K562 (cell line): ENCODE results near the gene GABRP. TPM values are rescaled to one million over a fixed set of nuclear protein-coding genes. Genes with fewer than 3 reads are reported as not detected.

Source experiments
- ATAC-seq: fragments of 200-7000 bp; cut with Tn5 transposase; 3 replicates; pipeline ENCODE4 v1.9.1; 2020; ENCODE audit warnings: moderate library complexity
- BruUV-seq: library from RNA; stranded (reverse); fragments of 400-500 nt; replicated peaks from 2 replicates; lab custom pipeline; 2021; lab: Mats Ljungman, UMichigan
- CTCF ChIA-PET: fragments of 300-600 bp; formaldehyde crosslinking; extraction: SDS; loops from one replicate; lab custom pipeline; 2021; ENCODE audit warnings: low intra/inter-chr PET ratio; lab: Yijun Ruan, JAX
- POLR2A ChIA-PET: fragments of 300-600, 350-650 bp; sonication (Branson Sonifier 250); formaldehyde crosslinking; extraction: SDS; loops from one replicate; lab custom pipeline; 2021; ENCODE audit warnings: antibody characterized with exemption, inconsistent platforms; lab: Yijun Ruan, JAX
- DNase-seq, 4 experiments: peaks; one replicate each; pipeline versions ENCODE4 v3.0.0 to v3.0.0-alpha.2; 2011 to 2018; ENCODE audit warnings: low spot score in 3 of 4, mixed read lengths in 3 of 4; ENCODE audit errors: extremely low read depth in 1 of 4
- FAIRE-seq: peaks from 2 replicates; lab custom pipeline; 2011; peaks lifted over from hg19 to GRCh38; lab: Jason Lieb, UNC
- H2AFZ ChIP-seq: 2 replicates; pipeline ENCODE4 v1.6.0; 2011; ENCODE audit warnings: low read depth, low read length, control low read depth, inconsistent platforms
- H3K27ac ChIP-seq: fragments of 200-600 bp; 3 replicates; pipeline ENCODE4 v1.8.0; 2011; ENCODE audit warnings: low read depth, mild to moderate bottlenecking, control low read depth, inconsistent platforms, low read length, moderate library complexity, mixed read lengths; ENCODE audit errors: extremely low read depth
- H3K27me3 ChIP-seq, 2 experiments: fragments of 300-600 bp in 1 of 2; 2 replicates in 1 of 2; 3 replicates in 1 of 2; pipeline versions ENCODE4 v1.6.0 to v1.8.0; 2011; ENCODE audit warnings: inconsistent platforms in 2 of 2, low read length in 2 of 2, mild to moderate bottlenecking in 1 of 2, mixed read lengths in 1 of 2, moderate library complexity in 1 of 2; ENCODE audit not compliant: control insufficient read depth in 2 of 2, insufficient read depth in 2 of 2
- H3K36me3 ChIP-seq: fragments of 300-600 bp; 3 replicates; pipeline ENCODE4 v1.8.0; 2011; ENCODE audit warnings: mild to moderate bottlenecking, low read length, inconsistent platforms; ENCODE audit not compliant: control insufficient read depth, insufficient read depth
- H3K4me1 ChIP-seq, 2 experiments: fragments of 200-600 bp in 1 of 2; replicated peaks in 1 of 2; 2 replicates in 1 of 2; 3 replicates in 1 of 2; pipeline versions ENCODE4 v1.5.1 to v1.8.0; 2011; ENCODE audit warnings: inconsistent platforms in 2 of 2, low read length in 2 of 2, mild to moderate bottlenecking in 1 of 2, mixed read lengths in 1 of 2, moderate library complexity in 1 of 2; ENCODE audit not compliant: control insufficient read depth in 2 of 2, insufficient read depth in 2 of 2
- H3K4me2 ChIP-seq: 2 replicates; pipeline ENCODE4 v1.6.1; 2011; ENCODE audit warnings: low read length, control low read depth, inconsistent platforms, mixed read lengths; ENCODE audit not compliant: insufficient read depth
- H3K4me3 ChIP-seq: fragments of 200-600 bp; sonication (generic), shearing (Covaris generic); 2 replicates; pipeline ENCODE4 v1.5.1; 2016; ENCODE audit warnings: control low read depth, inconsistent platforms
- H3K79me2 ChIP-seq: fragments of 200-600 bp; 3 replicates; pipeline ENCODE4 v1.8.0; 2011; ENCODE audit warnings: low read length, inconsistent platforms; ENCODE audit not compliant: control insufficient read depth, insufficient read depth
- H3K9ac ChIP-seq, 2 experiments: 2 replicates each; pipeline versions ENCODE4 v1.6.0 to v1.6.1; 2011; ENCODE audit warnings: low read depth in 2 of 2, low read length in 2 of 2, control low read depth in 1 of 2, inconsistent platforms in 1 of 2, mild to moderate bottlenecking in 1 of 2, mixed read lengths in 1 of 2; ENCODE audit not compliant: insufficient read depth in 1 of 2
- H3K9me1 ChIP-seq: one replicate; pipeline ENCODE4 v1.6.0; 2011; ENCODE audit warnings: inconsistent platforms, mild to moderate bottlenecking, low read length, moderate library complexity; ENCODE audit not compliant: control insufficient read depth, insufficient read depth
- H3K9me3 ChIP-seq: replicated peaks from 2 replicates; pipeline ENCODE4 v1.5.1; 2011; ENCODE audit warnings: low read depth, low read length, inconsistent platforms; ENCODE audit not compliant: control insufficient read depth, insufficient read depth
- H4K20me1 ChIP-seq: replicated peaks from 2 replicates; pipeline ENCODE4 v1.6.1; 2011; ENCODE audit warnings: low read length, inconsistent platforms, mixed read lengths; ENCODE audit not compliant: control insufficient read depth, insufficient read depth
- ARID2 ChIP-seq: fragments of 450-650 bp; IDR thresholded peaks from 2 replicates; pipeline ENCODE4 v1.6.1; 2017; ENCODE audit warnings: antibody characterized with exemption, mild to moderate bottlenecking
- SP1 ChIP-seq: sonication (generic); formaldehyde crosslinking; IDR thresholded peaks from 2 replicates; pipeline ENCODE4 v1.8.1; 2022; ENCODE audit warnings: mild to moderate bottlenecking, missing genetic modification reagents
- TEAD1 ChIP-seq, 2 experiments: fragments of 450-650 bp in 1 of 2; sonication (generic) in 1 of 2; formaldehyde crosslinking; IDR thresholded peaks; 2 replicates each; pipeline versions ENCODE4 v1.4.0 to v1.8.0; 2020 to 2022; ENCODE audit warnings: mild to moderate bottlenecking in 2 of 2, missing genetic modification reagents in 1 of 2
- TGIF2 ChIP-seq: sonication (generic); formaldehyde crosslinking; IDR thresholded peaks from 2 replicates; pipeline ENCODE4 v1.8.1; 2022; ENCODE audit warnings: mild to moderate bottlenecking, missing genetic modification reagents, moderate library complexity
- TRIM28 ChIP-seq: fragments of 450-650 bp; IDR thresholded peaks from 2 replicates; pipeline ENCODE4 v1.6.1; 2017
- ZNF354B ChIP-seq: fragments of 250-450 bp; sonication (Bioruptor Pico); IDR thresholded peaks from 2 replicates; pipeline ENCODE4 v1.4.0; 2020
- ZSCAN32 ChIP-seq: fragments of 450-650 bp; formaldehyde crosslinking; IDR thresholded peaks from 2 replicates; pipeline ENCODE4 v1.4.0; 2020; ENCODE audit warnings: mild to moderate bottlenecking, moderate library complexity
- whole genome bisulfite sequencing: fragments of 100-300 bp; shearing (Covaris generic); methylation state at CpG from one replicate; pipeline ENCODE4 v1.1.6; 2016; ENCODE audit warnings: low coverage, mixed read lengths; ENCODE audit not compliant: insufficient coverage; ENCODE audit errors: missing lambda C conversion rate; 5-methylcytosine and 5-hydroxymethylcytosine counted together
- in situ Hi-C: fragments of 300-500 bp; cut with MboI; formaldehyde crosslinking; loops from 4 replicates; pipeline ENCODE4 v1.15.0; 2018; ENCODE audit warnings: inconsistent platforms, mixed read lengths
- intact Hi-C: fragments of 100-400 bp; cut with micrococcal nuclease; formaldehyde crosslinking; loops from 2 replicates; pipeline ENCODE4 v1.14.2; 2022
- polyA plus RNA-seq, 8 experiments: library from polyadenylated mRNA; depleted of rRNA in 4 of 8; stranded (reverse) in 5 of 8; unstranded in 3 of 8; fragments of >200 nt; fragmentation: Nextera tagmentation in 2 of 8; fragmentation: Illumina TruSeq in 1 of 8; extraction: Ambion mirVana in 2 of 8; extraction: Trizol in 1 of 8; gene quantifications; 2 replicates each; pipeline versions ENCODE4 v1.2.1 to v1.2.3, GENCODE V29; 2011 to 2014; ENCODE audit warnings: inconsistent platforms in 1 of 8, missing spikeins in 1 of 8
- total RNA-seq, 7 experiments: library from RNA; depleted of rRNA in 6 of 7; stranded (reverse); fragments of >200 nt in 6 of 7; fragmentation: Illumina TruSeq in 2 of 7; extraction: Trizol in 2 of 7; gene quantifications; 2 replicates each; pipeline versions ENCODE4 v1.2.1 to v1.2.3, GENCODE V29; 2011 to 2021; ENCODE audit warnings: low replicate concordance in 1 of 7
- TF ChIP-seq, protein P1 (sequence below), 2 experiments: fragments of 200-800 bp in 1 of 2; sonication (Bioruptor generic) in 1 of 2; sonication (generic) in 1 of 2; formaldehyde crosslinking in 1 of 2; IDR thresholded peaks in 1 of 2; conservative IDR thresholded peaks in 1 of 2; 2 replicates each; pipeline versions ENCODE4 v1.5.0 to v1.6.1; 2016 to 2020; ENCODE audit warnings: missing compliant biosample characterization in 1 of 2, missing genetic modification characterization in 1 of 2, missing genetic modification reagents in 1 of 2
- TF ChIP-seq, protein P2 (sequence below): fragments of 450-650 bp; IDR thresholded peaks from 2 replicates; pipeline ENCODE4 v1.6.1; 2016; ENCODE audit warnings: mild to moderate bottlenecking, moderate library complexity

Gene GABRP
- total and polyA plus RNA-seq, 9 of the 15 experiments (the other 6 are each of a cell fraction or from before 2014, with no cell fraction given), result not detected

DNA sequence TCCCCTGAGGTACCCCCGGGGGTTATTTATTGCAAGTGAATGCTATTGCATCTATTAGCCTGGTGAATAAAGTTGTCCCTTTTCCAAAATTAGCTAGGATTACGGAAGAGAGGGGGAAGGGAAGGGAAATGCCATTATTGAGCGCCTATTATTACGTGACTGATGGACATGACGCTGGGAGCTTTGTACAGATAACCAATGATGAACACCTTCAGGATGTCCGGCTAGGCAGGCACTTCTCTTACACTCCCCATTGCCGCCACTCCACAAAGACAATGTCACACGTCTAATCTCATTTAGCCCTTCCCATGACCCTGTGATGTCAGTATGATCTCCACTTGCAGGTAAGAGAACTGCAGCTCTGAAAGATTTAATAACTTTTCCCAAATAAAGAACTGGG lies 9.4 kb downstream of the GABRP start:
- TF ChIP-seq TRIM28 (no peak), ZSCAN32 (no peak), SP1 (CRISPR knock-in tag) (no peak), TEAD1 (CRISPR knock-in tag; IDR thresholded peaks at IDR 0.05) (no peak), TGIF2 (CRISPR knock-in tag) (no peak), ARID2 (no peak), ZNF354B (CRISPR knock-in tag) (no peak)
- TF ChIP-seq, protein P1, sequence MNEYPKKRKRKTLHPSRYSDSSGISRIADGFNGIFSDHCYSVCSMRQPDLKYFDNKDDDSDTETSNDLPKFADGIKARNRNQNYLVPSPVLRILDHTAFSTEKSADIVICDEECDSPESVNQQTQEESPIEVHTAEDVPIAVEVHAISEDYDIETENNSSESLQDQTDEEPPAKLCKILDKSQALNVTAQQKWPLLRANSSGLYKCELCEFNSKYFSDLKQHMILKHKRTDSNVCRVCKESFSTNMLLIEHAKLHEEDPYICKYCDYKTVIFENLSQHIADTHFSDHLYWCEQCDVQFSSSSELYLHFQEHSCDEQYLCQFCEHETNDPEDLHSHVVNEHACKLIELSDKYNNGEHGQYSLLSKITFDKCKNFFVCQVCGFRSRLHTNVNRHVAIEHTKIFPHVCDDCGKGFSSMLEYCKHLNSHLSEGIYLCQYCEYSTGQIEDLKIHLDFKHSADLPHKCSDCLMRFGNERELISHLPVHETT (CRISPR knock-in tag; conservative IDR thresholded peaks at IDR 0.05 in 1 of 2, IDR thresholded peaks at IDR 0.05 in 1 of 2), result no peak
- TF ChIP-seq, protein P2, sequence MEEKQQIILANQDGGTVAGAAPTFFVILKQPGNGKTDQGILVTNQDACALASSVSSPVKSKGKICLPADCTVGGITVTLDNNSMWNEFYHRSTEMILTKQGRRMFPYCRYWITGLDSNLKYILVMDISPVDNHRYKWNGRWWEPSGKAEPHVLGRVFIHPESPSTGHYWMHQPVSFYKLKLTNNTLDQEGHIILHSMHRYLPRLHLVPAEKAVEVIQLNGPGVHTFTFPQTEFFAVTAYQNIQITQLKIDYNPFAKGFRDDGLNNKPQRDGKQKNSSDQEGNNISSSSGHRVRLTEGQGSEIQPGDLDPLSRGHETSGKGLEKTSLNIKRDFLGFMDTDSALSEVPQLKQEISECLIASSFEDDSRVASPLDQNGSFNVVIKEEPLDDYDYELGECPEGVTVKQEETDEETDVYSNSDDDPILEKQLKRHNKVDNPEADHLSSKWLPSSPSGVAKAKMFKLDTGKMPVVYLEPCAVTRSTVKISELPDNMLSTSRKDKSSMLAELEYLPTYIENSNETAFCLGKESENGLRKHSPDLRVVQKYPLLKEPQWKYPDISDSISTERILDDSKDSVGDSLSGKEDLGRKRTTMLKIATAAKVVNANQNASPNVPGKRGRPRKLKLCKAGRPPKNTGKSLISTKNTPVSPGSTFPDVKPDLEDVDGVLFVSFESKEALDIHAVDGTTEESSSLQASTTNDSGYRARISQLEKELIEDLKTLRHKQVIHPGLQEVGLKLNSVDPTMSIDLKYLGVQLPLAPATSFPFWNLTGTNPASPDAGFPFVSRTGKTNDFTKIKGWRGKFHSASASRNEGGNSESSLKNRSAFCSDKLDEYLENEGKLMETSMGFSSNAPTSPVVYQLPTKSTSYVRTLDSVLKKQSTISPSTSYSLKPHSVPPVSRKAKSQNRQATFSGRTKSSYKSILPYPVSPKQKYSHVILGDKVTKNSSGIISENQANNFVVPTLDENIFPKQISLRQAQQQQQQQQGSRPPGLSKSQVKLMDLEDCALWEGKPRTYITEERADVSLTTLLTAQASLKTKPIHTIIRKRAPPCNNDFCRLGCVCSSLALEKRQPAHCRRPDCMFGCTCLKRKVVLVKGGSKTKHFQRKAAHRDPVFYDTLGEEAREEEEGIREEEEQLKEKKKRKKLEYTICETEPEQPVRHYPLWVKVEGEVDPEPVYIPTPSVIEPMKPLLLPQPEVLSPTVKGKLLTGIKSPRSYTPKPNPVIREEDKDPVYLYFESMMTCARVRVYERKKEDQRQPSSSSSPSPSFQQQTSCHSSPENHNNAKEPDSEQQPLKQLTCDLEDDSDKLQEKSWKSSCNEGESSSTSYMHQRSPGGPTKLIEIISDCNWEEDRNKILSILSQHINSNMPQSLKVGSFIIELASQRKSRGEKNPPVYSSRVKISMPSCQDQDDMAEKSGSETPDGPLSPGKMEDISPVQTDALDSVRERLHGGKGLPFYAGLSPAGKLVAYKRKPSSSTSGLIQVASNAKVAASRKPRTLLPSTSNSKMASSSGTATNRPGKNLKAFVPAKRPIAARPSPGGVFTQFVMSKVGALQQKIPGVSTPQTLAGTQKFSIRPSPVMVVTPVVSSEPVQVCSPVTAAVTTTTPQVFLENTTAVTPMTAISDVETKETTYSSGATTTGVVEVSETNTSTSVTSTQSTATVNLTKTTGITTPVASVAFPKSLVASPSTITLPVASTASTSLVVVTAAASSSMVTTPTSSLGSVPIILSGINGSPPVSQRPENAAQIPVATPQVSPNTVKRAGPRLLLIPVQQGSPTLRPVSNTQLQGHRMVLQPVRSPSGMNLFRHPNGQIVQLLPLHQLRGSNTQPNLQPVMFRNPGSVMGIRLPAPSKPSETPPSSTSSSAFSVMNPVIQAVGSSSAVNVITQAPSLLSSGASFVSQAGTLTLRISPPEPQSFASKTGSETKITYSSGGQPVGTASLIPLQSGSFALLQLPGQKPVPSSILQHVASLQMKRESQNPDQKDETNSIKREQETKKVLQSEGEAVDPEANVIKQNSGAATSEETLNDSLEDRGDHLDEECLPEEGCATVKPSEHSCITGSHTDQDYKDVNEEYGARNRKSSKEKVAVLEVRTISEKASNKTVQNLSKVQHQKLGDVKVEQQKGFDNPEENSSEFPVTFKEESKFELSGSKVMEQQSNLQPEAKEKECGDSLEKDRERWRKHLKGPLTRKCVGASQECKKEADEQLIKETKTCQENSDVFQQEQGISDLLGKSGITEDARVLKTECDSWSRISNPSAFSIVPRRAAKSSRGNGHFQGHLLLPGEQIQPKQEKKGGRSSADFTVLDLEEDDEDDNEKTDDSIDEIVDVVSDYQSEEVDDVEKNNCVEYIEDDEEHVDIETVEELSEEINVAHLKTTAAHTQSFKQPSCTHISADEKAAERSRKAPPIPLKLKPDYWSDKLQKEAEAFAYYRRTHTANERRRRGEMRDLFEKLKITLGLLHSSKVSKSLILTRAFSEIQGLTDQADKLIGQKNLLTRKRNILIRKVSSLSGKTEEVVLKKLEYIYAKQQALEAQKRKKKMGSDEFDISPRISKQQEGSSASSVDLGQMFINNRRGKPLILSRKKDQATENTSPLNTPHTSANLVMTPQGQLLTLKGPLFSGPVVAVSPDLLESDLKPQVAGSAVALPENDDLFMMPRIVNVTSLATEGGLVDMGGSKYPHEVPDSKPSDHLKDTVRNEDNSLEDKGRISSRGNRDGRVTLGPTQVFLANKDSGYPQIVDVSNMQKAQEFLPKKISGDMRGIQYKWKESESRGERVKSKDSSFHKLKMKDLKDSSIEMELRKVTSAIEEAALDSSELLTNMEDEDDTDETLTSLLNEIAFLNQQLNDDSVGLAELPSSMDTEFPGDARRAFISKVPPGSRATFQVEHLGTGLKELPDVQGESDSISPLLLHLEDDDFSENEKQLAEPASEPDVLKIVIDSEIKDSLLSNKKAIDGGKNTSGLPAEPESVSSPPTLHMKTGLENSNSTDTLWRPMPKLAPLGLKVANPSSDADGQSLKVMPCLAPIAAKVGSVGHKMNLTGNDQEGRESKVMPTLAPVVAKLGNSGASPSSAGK, result no peak
- H3K27ac ChIP-seq, result no peak overlapping the region
- POLR2A ChIA-PET, result no interaction called here
- intact Hi-C loops (no loop called here), in situ Hi-C loops (no loop called here)
- H3K27me3 ChIP-seq, result no peaks in the 10 kb centered on the region
- no peaks in the 10 kb centered on the region for H3K4me1 ChIP-seq
- 0% methylated on average over 8 of the region's 8 CpGs for WGBS
- no peaks in the 10 kb centered on the region for H3K36me3 ChIP-seq
- CTCF ChIA-PET, result no interaction called here
- ATAC-seq (no peak), DNase-seq (no peak), FAIRE-seq (no peak)
- H3K4me2 ChIP-seq, result no peak overlapping the region
- H3K4me3 ChIP-seq, result no peak overlapping the region
- H2AFZ ChIP-seq, result no peak overlapping the region
- H4K20me1 ChIP-seq, result 0 out of 2 replicates have a peak, but pooled peaks cover 4% of the 10 kb centered on the region
- H3K9ac ChIP-seq, result no peak overlapping the region
- H3K9me3 ChIP-seq, result no peaks in the 10 kb centered on the region
- H3K9me1 ChIP-seq, result no peaks in the 10 kb centered on the region
- no peaks in the 10 kb centered on the region for H3K79me2 ChIP-seq
- BruUV-seq, result no TSS peak
